ENCODE measurements around the gene NLRC5. TPM values are rescaled to one million over a fixed set of nuclear protein-coding genes. Genes with fewer than 3 reads are reported as not detected.

Gene NLRC5
- total RNA-seq, 1 donor from 2014 or later = 1.5 TPM

GRCh38 chr16:57125969-57126368 is 136.6 kb downstream of the NLRC5 start:
- Mint-ChIP-seq H3K27me3 (ENCODE audit: unreplicated experiment) (peaks cover 5% of the 10 kb centered on the region), H3K36me3 (ENCODE audit: unreplicated experiment) (no peaks in the 10 kb centered on the region), H3K4me1 (ENCODE audit: low read depth, unreplicated experiment) (no peaks in the 10 kb centered on the region), H3K4me3 (ENCODE audit: unreplicated experiment) (no peak overlapping the region), H3K27ac (ENCODE audit: unreplicated experiment) (no peak overlapping the region), H3K9me3 (ENCODE audit: unreplicated experiment) (peaks cover 4% of the 10 kb centered on the region)
- TF ChIP-seq, protein P1, sequence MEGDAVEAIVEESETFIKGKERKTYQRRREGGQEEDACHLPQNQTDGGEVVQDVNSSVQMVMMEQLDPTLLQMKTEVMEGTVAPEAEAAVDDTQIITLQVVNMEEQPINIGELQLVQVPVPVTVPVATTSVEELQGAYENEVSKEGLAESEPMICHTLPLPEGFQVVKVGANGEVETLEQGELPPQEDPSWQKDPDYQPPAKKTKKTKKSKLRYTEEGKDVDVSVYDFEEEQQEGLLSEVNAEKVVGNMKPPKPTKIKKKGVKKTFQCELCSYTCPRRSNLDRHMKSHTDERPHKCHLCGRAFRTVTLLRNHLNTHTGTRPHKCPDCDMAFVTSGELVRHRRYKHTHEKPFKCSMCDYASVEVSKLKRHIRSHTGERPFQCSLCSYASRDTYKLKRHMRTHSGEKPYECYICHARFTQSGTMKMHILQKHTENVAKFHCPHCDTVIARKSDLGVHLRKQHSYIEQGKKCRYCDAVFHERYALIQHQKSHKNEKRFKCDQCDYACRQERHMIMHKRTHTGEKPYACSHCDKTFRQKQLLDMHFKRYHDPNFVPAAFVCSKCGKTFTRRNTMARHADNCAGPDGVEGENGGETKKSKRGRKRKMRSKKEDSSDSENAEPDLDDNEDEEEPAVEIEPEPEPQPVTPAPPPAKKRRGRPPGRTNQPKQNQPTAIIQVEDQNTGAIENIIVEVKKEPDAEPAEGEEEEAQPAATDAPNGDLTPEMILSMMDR (IDR thresholded peaks at IDR 0.05; ENCODE audit: partially characterized antibody, unreplicated experiment) = no peak
- no peak for DNase-seq

- no peaks in the 10 kb centered on the region for H3K4me1 Mint-ChIP-seq (ENCODE audit: low read depth, unreplicated experiment)
- no peak overlapping the region for H3K4me3 Mint-ChIP-seq (ENCODE audit: unreplicated experiment)
- no peaks in the 10 kb centered on the region for H3K36me3 Mint-ChIP-seq (ENCODE audit: unreplicated experiment)
These were observed 137.1 kb downstream of the NLRC5 start for GRCh38 chr16:57126411-57126810.

DNA sequence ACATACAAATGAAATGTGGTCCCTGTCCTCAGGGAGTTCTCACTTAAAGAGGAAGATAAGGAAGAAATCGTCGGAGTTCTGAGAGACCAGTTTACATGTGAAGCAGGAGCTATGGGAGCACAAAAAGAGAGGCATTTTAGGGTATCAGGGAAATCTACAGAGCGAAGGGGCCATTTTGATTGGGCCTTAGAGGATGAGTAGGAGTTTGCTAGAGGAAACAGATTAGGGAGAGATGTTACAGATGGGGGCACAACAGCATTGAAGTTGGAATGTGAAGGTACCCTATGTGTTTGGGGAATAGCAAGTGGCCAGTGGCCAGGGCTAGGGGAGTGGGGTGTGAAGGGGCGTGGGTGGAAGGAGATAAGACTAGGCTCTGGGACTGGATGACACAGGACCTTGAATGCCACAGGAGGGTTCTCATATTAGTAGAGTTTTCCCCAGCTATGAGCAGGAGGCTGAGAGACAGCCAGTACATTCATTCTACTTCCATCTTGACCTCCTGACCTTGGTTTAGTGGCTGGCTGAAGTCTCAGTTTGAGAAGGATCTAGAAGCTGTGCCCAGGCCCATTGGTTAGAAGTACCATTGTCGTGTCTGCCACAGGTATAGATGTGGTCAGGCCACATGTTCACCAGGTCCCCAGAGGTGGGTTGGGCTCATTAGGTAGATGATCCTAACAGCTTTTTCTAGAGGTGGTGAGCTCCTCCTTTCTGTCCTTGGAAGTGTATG is 137.8 kb downstream of the NLRC5 start:
- DNase-seq = no peak
- no peaks in the 10 kb centered on the region for H3K36me3 Mint-ChIP-seq (ENCODE audit: unreplicated experiment)
- H3K27me3 Mint-ChIP-seq (ENCODE audit: unreplicated experiment) = peaks cover 8% of the 10 kb centered on the region
- H3K9me3 Mint-ChIP-seq (ENCODE audit: unreplicated experiment) = peaks cover 4% of the 10 kb centered on the region
- no peak overlapping the region for H3K4me3 Mint-ChIP-seq (ENCODE audit: unreplicated experiment)
- no peak overlapping the region for H3K27ac Mint-ChIP-seq (ENCODE audit: unreplicated experiment)
- H3K4me1 Mint-ChIP-seq (ENCODE audit: low read depth, unreplicated experiment) = no peaks in the 10 kb centered on the region
- TF ChIP-seq, protein P1 (IDR thresholded peaks at IDR 0.05; ENCODE audit: partially characterized antibody, unreplicated experiment) = no peak

More at GRCh38 chr16:57126411-57126810, 137.1 kb downstream of the NLRC5 start:
- TF ChIP-seq, protein P1 (IDR thresholded peaks at IDR 0.05; ENCODE audit: partially characterized antibody, unreplicated experiment) = no peak
- Mint-ChIP-seq H3K27ac (ENCODE audit: unreplicated experiment) (no peak overlapping the region), H3K27me3 (ENCODE audit: unreplicated experiment) (peaks cover 8% of the 10 kb centered on the region), H3K9me3 (ENCODE audit: unreplicated experiment) (peaks cover 4% of the 10 kb centered on the region)
- DNase-seq = no peak

DNA sequence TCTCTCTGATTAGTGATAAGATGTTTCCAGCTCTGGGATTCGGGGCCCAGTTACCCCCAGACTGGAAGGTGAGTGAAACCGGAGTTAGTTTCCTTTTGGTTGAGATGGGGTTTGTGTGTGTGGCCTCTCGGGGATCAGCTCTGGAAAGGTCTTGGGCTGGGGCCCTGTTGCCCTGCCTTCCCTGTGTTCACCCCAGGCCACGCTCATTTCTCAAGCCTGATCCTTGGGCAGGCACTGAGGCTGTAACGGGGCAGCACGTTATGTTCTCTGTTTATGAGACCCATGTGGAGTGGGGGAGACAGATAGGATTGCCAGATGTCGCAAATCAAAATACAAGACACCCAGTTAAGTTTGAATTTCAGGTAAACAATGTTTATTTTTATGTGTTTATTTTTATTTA is 138.5 kb downstream of the NLRC5 start:
- no peaks in the 10 kb centered on the region for H3K36me3 Mint-ChIP-seq (ENCODE audit: unreplicated experiment)
- peaks cover 4% of the 10 kb centered on the region for H3K9me3 Mint-ChIP-seq (ENCODE audit: unreplicated experiment)
- H3K4me3 Mint-ChIP-seq (ENCODE audit: unreplicated experiment) = no peak overlapping the region

More for the DNA sequence above, 138.5 kb downstream of the NLRC5 start:
- peaks cover 8% of the 10 kb centered on the region for H3K27me3 Mint-ChIP-seq (ENCODE audit: unreplicated experiment)
- no peak overlapping the region for H3K27ac Mint-ChIP-seq (ENCODE audit: unreplicated experiment)
- H3K4me1 Mint-ChIP-seq (ENCODE audit: low read depth, unreplicated experiment) = no peaks in the 10 kb centered on the region
- DNase-seq = no peak
- TF ChIP-seq, protein P1 (IDR thresholded peaks at IDR 0.05; ENCODE audit: partially characterized antibody, unreplicated experiment) = no peak
